HepG2 (cell line): ENCODE measurements around the gene RHBDD1.

Experiments
- ARID5B ChIP-seq: IDR thresholded peaks from 2 replicates; pipeline ENCODE4 v1.4.0; 2020; ENCODE audit warnings: mild to moderate bottlenecking, missing genetic modification reagents
- ATF3 ChIP-seq: sonication (generic); formaldehyde crosslinking; IDR thresholded peaks from 2 replicates; pipeline ENCODE4 v1.4.0; 2020; ENCODE audit warnings: missing genetic modification reagents
- CHCHD3 ChIP-seq: sonication (generic); formaldehyde crosslinking; IDR thresholded peaks from 2 replicates; pipeline ENCODE4 v1.8.0; 2022; ENCODE audit warnings: mild to moderate bottlenecking, missing genetic modification reagents, moderate library complexity
- CTCF ChIP-seq: sonication (generic); formaldehyde crosslinking; IDR thresholded peaks from 2 replicates; pipeline ENCODE4 v1.5.0; 2020; ENCODE audit warnings: mild to moderate bottlenecking, missing genetic modification reagents, moderate library complexity
- FOXJ3 ChIP-seq: sonication (generic); formaldehyde crosslinking; IDR thresholded peaks from 2 replicates; pipeline ENCODE4 v1.4.0; 2020; ENCODE audit warnings: missing genetic modification reagents, mild to moderate bottlenecking, borderline replicate concordance
- JUNB ChIP-seq: sonication (generic); formaldehyde crosslinking; IDR thresholded peaks from 2 replicates; pipeline ENCODE4 v1.8.0; 2022; ENCODE audit warnings: missing genetic modification reagents, mild to moderate bottlenecking, borderline replicate concordance
- RELA ChIP-seq: sonication (generic); formaldehyde crosslinking; IDR thresholded peaks from 2 replicates; pipeline ENCODE4 v1.4.0; 2020; ENCODE audit warnings: missing genetic modification reagents
- SNAPC2 ChIP-seq: sonication (generic); formaldehyde crosslinking; IDR thresholded peaks from 2 replicates; pipeline ENCODE4 v1.8.1; 2022; ENCODE audit warnings: mild to moderate bottlenecking, missing genetic modification reagents
- SP1 ChIP-seq, 2 experiments: fragments of 450-650 bp in 1 of 2; sonication (generic) in 1 of 2; formaldehyde crosslinking in 1 of 2; IDR thresholded peaks; 2 replicates each; pipeline versions ENCODE4 v1.4.0 to v1.6.1; 2016 to 2020; ENCODE audit warnings: missing genetic modification reagents in 1 of 2
- WIZ ChIP-seq: sonication (generic); formaldehyde crosslinking; IDR thresholded peaks from 2 replicates; pipeline ENCODE4 v1.5.1; 2020; ENCODE audit warnings: mild to moderate bottlenecking, missing genetic modification reagents
- ZNF142 ChIP-seq: sonication (generic); formaldehyde crosslinking; IDR thresholded peaks from 2 replicates; pipeline ENCODE4 v1.4.0; 2020; ENCODE audit warnings: missing genetic modification reagents
- ZSCAN20 ChIP-seq: sonication (generic); formaldehyde crosslinking; IDR thresholded peaks from 2 replicates; pipeline ENCODE4 v1.4.0; 2020; ENCODE audit warnings: missing genetic modification reagents, mild to moderate bottlenecking, borderline replicate concordance

GRCh38 chr2:226800941-226801784 is 34.7 kb upstream of the RHBDD1 start:
- TF ChIP-seq RELA (CRISPR knock-in tag): no peak
- no peak for TF ChIP-seq SNAPC2 (CRISPR knock-in tag)
- TF ChIP-seq ARID5B: no peak; the same call in 1 of the 2 replicates
- TF ChIP-seq ZNF142 (CRISPR knock-in tag): no peak; the same call in 1 of the 2 replicates
- no peak for TF ChIP-seq SP1 (IDR thresholded peaks at IDR 0.05)
- TF ChIP-seq SP1 (CRISPR knock-in tag; IDR thresholded peaks at IDR 0.05): peak; percentile 25; the same call in 1 of the 2 replicates
- peak; percentile 29; the same call in 1 of the 2 replicates for TF ChIP-seq CTCF (CRISPR knock-in tag)
- TF ChIP-seq FOXJ3: no peak
- no peak for TF ChIP-seq JUNB
- TF ChIP-seq ATF3 (CRISPR knock-in tag): no peak
- no peak for TF ChIP-seq ZSCAN20 (CRISPR knock-in tag)
- no peak for TF ChIP-seq CHCHD3 (CRISPR knock-in tag)
- TF ChIP-seq WIZ (CRISPR knock-in tag): peak; percentile 73; the same call in 1 of the 2 replicates
